ENCODE results near the gene CDC23. TPM values are rescaled to one million over a fixed set of nuclear protein-coding genes. Genes with fewer than 3 reads are reported as not detected.

CDC23 gene
- total RNA-seq, 1 donor, result 28.6 TPM

- TF ChIP-seq CTCF (IDR thresholded peaks at IDR 0.05; ENCODE audit: extremely low read depth, low read depth, low read length), result no peak
- H4K20me1 ChIP-seq (ENCODE audit: insufficient read depth, low read length), result no peaks in the 10 kb centered on the region
Measured at GRCh38 chr5:138238034-138238433, 24.9 kb upstream of the CDC23 start.

GRCh38 chr5:138234651-138235050 lies 21.5 kb upstream of the CDC23 start:
- TF ChIP-seq CTCF (IDR thresholded peaks at IDR 0.05; ENCODE audit: extremely low read depth, low read depth, low read length), result no peak
- Histone ChIP-seq H3K27me3 (ENCODE audit: insufficient read depth, low read length) (peaks cover 6% of the 10 kb centered on the region), H3K36me3 (ENCODE audit: insufficient read depth, low read length) (no peaks in the 10 kb centered on the region), H3K79me2 (ENCODE audit: insufficient read depth, low read length) (no peaks in the 10 kb centered on the region), H2AFZ (ENCODE audit: low read length) (no peak overlapping the region), H3K4me2 (ENCODE audit: insufficient read depth, low read length) (no peak overlapping the region), H3K9me3 (ENCODE audit: low read depth, low read length) (no peaks in the 10 kb centered on the region), H3K4me1 (ENCODE audit: insufficient read depth, low read length) (peaks cover 17% of the 10 kb centered on the region), H4K20me1 (ENCODE audit: insufficient read depth, low read length) (no peaks in the 10 kb centered on the region), H3K27ac (ENCODE audit: low read depth, low read length) (no peak overlapping the region), H3K4me3 (ENCODE audit: insufficient read depth, low read length) (no peak overlapping the region)
- DNase-seq (ENCODE audit: insufficient read length, low spot score, missing footprints), result no peak

More at GRCh38 chr5:138238034-138238433, 24.9 kb upstream of the CDC23 start:
- Histone ChIP-seq H2AFZ (ENCODE audit: low read length) (no peak overlapping the region), H3K27me3 (ENCODE audit: insufficient read depth, low read length) (peaks cover 33% of the 10 kb centered on the region), H3K4me1 (ENCODE audit: insufficient read depth, low read length) (peaks cover 3% of the 10 kb centered on the region), H3K4me3 (ENCODE audit: insufficient read depth, low read length) (no peak overlapping the region), H3K27ac (ENCODE audit: low read depth, low read length) (no peak overlapping the region), H3K4me2 (ENCODE audit: insufficient read depth, low read length) (no peak overlapping the region), H3K9me3 (ENCODE audit: low read depth, low read length) (no peaks in the 10 kb centered on the region), H3K79me2 (ENCODE audit: insufficient read depth, low read length) (no peaks in the 10 kb centered on the region), H3K36me3 (ENCODE audit: insufficient read depth, low read length) (no peaks in the 10 kb centered on the region)
- DNase-seq (ENCODE audit: insufficient read length, low spot score, missing footprints), result no peak

GRCh38 chr5:138233280-138233679 lies 20.2 kb upstream of the CDC23 start:
- H3K79me2 ChIP-seq (ENCODE audit: insufficient read depth, low read length), result no peaks in the 10 kb centered on the region
- no peak overlapping the region for H3K27ac ChIP-seq (ENCODE audit: low read depth, low read length)
- H3K4me1 ChIP-seq (ENCODE audit: insufficient read depth, low read length), result peaks cover 17% of the 10 kb centered on the region
- no peaks in the 10 kb centered on the region for H4K20me1 ChIP-seq (ENCODE audit: insufficient read depth, low read length)
- H3K9me3 ChIP-seq (ENCODE audit: low read depth, low read length), result no peaks in the 10 kb centered on the region
- no peaks in the 10 kb centered on the region for H3K36me3 ChIP-seq (ENCODE audit: insufficient read depth, low read length)
- DNase-seq (ENCODE audit: insufficient read length, low spot score, missing footprints), result no peak
- TF ChIP-seq CTCF (IDR thresholded peaks at IDR 0.05; ENCODE audit: extremely low read depth, low read depth, low read length), result no peak
- H3K27me3 ChIP-seq (ENCODE audit: insufficient read depth, low read length), result peaks cover 2% of the 10 kb centered on the region
- no peak overlapping the region for H2AFZ ChIP-seq (ENCODE audit: low read length)
- no peak overlapping the region for H3K4me3 ChIP-seq (ENCODE audit: insufficient read depth, low read length)
- H3K4me2 ChIP-seq (ENCODE audit: insufficient read depth, low read length), result no peak overlapping the region

DNA sequence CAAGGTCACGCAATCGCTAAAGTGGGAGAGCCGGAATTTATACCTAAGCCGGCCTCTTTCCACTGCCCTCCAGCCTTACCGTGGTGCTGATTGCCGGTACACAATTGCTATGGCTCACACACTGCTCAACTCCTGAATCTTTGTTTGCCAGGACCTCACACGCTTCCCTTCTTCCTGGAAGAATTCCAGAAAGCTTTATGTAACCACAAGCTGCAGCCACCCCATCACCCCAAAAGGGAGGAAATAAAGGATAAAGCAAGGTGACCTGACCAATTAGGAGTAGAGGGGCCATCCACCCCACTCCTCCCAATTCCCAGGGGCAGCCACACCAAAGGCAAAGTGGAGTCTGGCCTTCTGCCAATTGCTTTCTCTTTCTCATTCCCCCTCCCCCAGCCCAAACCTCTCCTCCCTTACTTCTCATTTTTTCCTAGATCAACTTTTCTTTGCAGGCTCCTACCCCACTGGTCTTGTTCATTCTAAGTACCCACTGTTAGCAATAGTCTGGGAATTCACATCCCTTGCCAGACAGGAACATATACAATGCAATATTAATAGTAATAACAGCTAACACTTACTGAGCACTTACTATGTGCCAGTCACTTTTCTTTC lies 18.0 kb upstream of the CDC23 start:
- no peak overlapping the region for H3K4me2 ChIP-seq (ENCODE audit: insufficient read depth, low read length)
- H4K20me1 ChIP-seq (ENCODE audit: insufficient read depth, low read length), result no peaks in the 10 kb centered on the region
- H2AFZ ChIP-seq (ENCODE audit: low read length), result no peak overlapping the region
- peaks cover 2% of the 10 kb centered on the region for H3K27me3 ChIP-seq (ENCODE audit: insufficient read depth, low read length)
- H3K4me3 ChIP-seq (ENCODE audit: insufficient read depth, low read length), result no peak overlapping the region
- H3K36me3 ChIP-seq (ENCODE audit: insufficient read depth, low read length), result no peaks in the 10 kb centered on the region
- TF ChIP-seq CTCF (IDR thresholded peaks at IDR 0.05; ENCODE audit: extremely low read depth, low read depth, low read length), result no peak
- no peaks in the 10 kb centered on the region for H3K79me2 ChIP-seq (ENCODE audit: insufficient read depth, low read length)
- H3K9me3 ChIP-seq (ENCODE audit: low read depth, low read length), result no peaks in the 10 kb centered on the region
- H3K4me1 ChIP-seq (ENCODE audit: insufficient read depth, low read length), result peaks cover 17% of the 10 kb centered on the region
- no peak overlapping the region for H3K27ac ChIP-seq (ENCODE audit: low read depth, low read length)
- peak; percentile 83 for DNase-seq (ENCODE audit: insufficient read length, low spot score, missing footprints)

Data from osteoblast (primary cell).